GM21529 (cell line): ENCODE results near the gene PCDHGA6.
A peak's percentile ranks its signal among the peaks of the same experiment; 100 is the strongest.
"Not testable (repeated sequence)": the region's sequence is repeated elsewhere in the genome, so short reads cannot be mapped to it uniquely, and the experiment has no call there.

ENCODE experiments used
- ATAC-seq: cut with Tn5 transposase; IDR thresholded peaks from one replicate; pipeline ENCODE4 v1.9.1; 2021; ENCODE audit not compliant: unreplicated experiment

Gene PCDHGA6

GRCh38 chr5:141359790-141360426 is 13.8 kb upstream of the PCDHGA6 start, which contains the start of gene PCDHGB2:
TSS of gene PCDHGB2 (plus strand) at chr5:141359994. CDS start at chr5:141360136, 142 bp downstream.
- ATAC-seq, result no peak

GRCh38 chr5:141360685-141361084 is 13.0 kb upstream of the PCDHGA6 start:
- no peak for ATAC-seq

GRCh38 chr5:141362719-141363118 is 11.0 kb upstream of the PCDHGA6 start:
- ATAC-seq, result no peak

GRCh38 chr5:141363952-141364660 is 9.6 kb upstream of the PCDHGA6 start, which contains the start of gene PCDHGA5:
TSS of gene PCDHGA5 (plus strand) at chr5:141364162. CDS start at chr5:141364331, 169 bp downstream.
- no peak for ATAC-seq

GRCh38 chr5:141366016-141366896 is 7.4 kb upstream of the PCDHGA6 start:
- ATAC-seq, result no peak

GRCh38 chr5:141369994-141370848 is 3.5 kb upstream of the PCDHGA6 start, which contains the start of gene PCDHGB3:
TSS of gene PCDHGB3 (plus strand) at chr5:141370242. CDS start at chr5:141370395, 153 bp downstream.
- peak; percentile 99 for ATAC-seq

GRCh38 chr5:141371572-141372475 is 1.9 kb upstream of the PCDHGA6 start:
- ATAC-seq, result no peak

GRCh38 chr5:141374627-141375026 is 936 bp downstream of the PCDHGA6 start:
- ATAC-seq, result no peak

GRCh38 chr5:141375444-141376155 is 1.9 kb downstream of the PCDHGA6 start:
- ATAC-seq, result not testable (repeated sequence)

- ATAC-seq, result no peak
Measured at GRCh38 chr5:141382469-141383294, 9.0 kb downstream of the PCDHGA6 start, which contains the start of gene PCDHGA7. TSS of gene PCDHGA7 (plus strand) at chr5:141382742. CDS start at chr5:141382900, 158 bp downstream.

- no peak for ATAC-seq
Measured at GRCh38 chr5:141383345-141383744, 9.7 kb downstream of the PCDHGA6 start.

- no peak for ATAC-seq
Measured at GRCh38 chr5:141384471-141385267, 11.0 kb downstream of the PCDHGA6 start.

- ATAC-seq, result peak; percentile 89
Measured at GRCh38 chr5:141387557-141388311, 14.0 kb downstream of the PCDHGA6 start, which contains the start of gene PCDHGB4. TSS of gene PCDHGB4 (plus strand) at chr5:141387698. CDS start at chr5:141387885, 187 bp downstream.

- ATAC-seq, result no peak
Measured at GRCh38 chr5:141388661-141389060, 15.0 kb downstream of the PCDHGA6 start.

- ATAC-seq, result no peak
Measured at GRCh38 chr5:141389153-141390042, 15.7 kb downstream of the PCDHGA6 start.
